T-helper 1 cell treated with Interleukin-12 subunit alpha and Interleukin-12 subunit beta and Interleukin-4 antibody, amounts not matched to agents 30 μg/mL and 1 μg/mL, for 36 hours (primary cell): ENCODE results near the gene HNRNPC.

Experiments used
- H3K27ac Mint-ChIP-seq: one replicate; pipeline ENCODE4 v1.8.0; 2021; ENCODE audit warnings: mild to moderate bottlenecking, mixed read lengths
- H3K27me3 Mint-ChIP-seq: one replicate; pipeline ENCODE4 v1.8.0; 2021; ENCODE audit warnings: low read depth, mixed read lengths
- H3K36me3 Mint-ChIP-seq: one replicate; pipeline ENCODE4 v1.8.0; 2021; ENCODE audit warnings: low read depth, mixed read lengths
- H3K4me1 Mint-ChIP-seq: one replicate; pipeline ENCODE4 v1.8.0; 2021; ENCODE audit warnings: low read depth, mixed read lengths
- H3K4me3 Mint-ChIP-seq: one replicate; pipeline ENCODE4 v1.8.0; 2021; ENCODE audit warnings: mild to moderate bottlenecking, moderate library complexity, mixed read lengths
- H3K9me3 Mint-ChIP-seq: one replicate; pipeline ENCODE4 v1.8.0; 2021; ENCODE audit warnings: mixed read lengths

The HNRNPC gene

GRCh38 chr14:21204167-21205025 lies 64.8 kb downstream of the HNRNPC start:
- H3K36me3 Mint-ChIP-seq: peaks cover 50% of the 10 kb centered on the region

DNA sequence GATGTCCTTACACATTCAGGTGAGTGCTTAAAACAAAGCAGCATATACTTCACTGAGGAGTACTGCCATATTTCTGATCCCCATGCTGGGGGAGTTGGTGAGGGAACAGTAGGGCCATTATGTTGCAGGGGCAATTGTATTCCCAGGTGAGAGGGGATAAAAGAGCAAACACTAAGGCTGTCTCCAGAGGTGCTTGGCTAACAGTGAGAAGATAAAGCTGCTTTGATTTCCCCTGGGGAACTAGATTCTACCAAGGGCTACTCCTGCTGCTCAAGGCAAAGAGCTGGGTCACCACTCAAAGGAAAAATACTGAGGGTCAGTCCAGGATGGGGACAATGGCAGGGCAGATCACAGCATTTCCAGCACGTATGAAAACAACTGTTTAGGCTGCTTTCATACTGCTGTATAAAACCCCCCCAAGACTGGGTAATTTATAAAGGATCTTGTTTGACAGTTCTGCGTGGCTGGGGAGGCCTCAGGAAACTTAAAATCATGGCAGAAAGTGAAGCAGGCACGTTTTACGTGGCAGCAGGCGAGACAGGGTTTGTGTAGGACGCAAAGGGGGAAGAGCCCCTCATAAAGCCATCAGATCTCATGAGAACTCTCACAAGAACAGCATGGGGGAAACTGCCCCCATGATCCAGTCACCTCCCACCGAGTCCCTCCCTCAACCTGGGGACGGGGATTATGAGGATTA lies 65.6 kb downstream of the HNRNPC start:
- Mint-ChIP-seq H3K27me3 (no peaks in the 10 kb centered on the region), H3K4me3 (no peak overlapping the region), H3K4me1 (peaks cover 12% of the 10 kb centered on the region), H3K9me3 (no peaks in the 10 kb centered on the region), H3K36me3 (peaks cover 47% of the 10 kb centered on the region), H3K27ac (no peak overlapping the region)

More at GRCh38 chr14:21204167-21205025, 64.8 kb downstream of the HNRNPC start:
- no peaks in the 10 kb centered on the region for H3K9me3 Mint-ChIP-seq
- peak overlapping the region; percentile 10 for H3K27ac Mint-ChIP-seq
- no peak overlapping the region for H3K4me3 Mint-ChIP-seq
- H3K4me1 Mint-ChIP-seq: peaks cover 12% of the 10 kb centered on the region
- no peaks in the 10 kb centered on the region for H3K27me3 Mint-ChIP-seq

DNA sequence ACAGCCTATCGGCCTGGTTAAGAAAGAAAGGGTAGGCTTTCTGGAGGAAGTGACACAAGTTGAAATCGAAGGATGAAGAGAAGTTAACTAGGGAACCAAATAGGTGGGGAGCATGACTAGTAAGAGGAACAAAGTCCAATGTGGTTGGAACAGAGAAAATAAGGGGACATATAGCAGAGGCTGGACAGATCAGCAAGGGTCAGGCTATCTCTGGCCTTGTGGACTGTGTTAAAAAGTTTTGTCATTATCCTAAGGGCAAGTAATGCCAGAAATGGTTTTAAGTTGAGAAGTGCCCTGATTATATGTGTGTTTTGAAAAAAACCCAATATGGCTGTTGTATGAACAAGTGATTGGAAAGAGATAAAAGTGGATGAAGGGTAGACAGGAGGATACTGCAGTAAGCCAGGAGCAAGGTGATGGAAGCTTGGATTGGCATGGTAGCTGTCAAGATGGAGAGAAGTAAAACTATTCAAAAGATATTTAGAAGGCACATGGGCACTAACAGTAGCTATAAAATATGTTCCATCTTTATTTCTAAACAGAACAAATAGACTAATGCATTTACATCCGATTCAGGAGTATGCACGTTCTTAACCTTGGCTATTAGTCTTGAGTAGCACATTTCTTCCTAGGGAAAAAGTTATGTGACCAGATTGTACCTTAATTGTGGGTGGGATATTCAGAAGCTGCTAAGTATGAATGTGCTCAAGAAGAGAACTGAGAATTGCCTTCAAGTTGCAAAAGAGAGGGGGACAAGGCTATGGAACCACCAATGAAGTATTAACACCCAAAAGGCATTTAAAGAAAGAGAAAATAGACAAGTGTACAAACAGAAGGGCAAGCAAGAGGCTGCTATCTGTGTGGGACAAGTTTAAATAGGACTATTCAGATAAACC lies 66.5 kb downstream of the HNRNPC start:
- peaks cover 37% of the 10 kb centered on the region for H3K36me3 Mint-ChIP-seq
- no peak overlapping the region for H3K4me3 Mint-ChIP-seq

GRCh38 chr14:21201732-21202462 lies 67.3 kb downstream of the HNRNPC start:
- no peaks in the 10 kb centered on the region for H3K27me3 Mint-ChIP-seq
- H3K27ac Mint-ChIP-seq: no peak overlapping the region
- peaks cover 32% of the 10 kb centered on the region for H3K36me3 Mint-ChIP-seq
- peaks cover 7% of the 10 kb centered on the region for H3K4me1 Mint-ChIP-seq
- no peak overlapping the region for H3K4me3 Mint-ChIP-seq
- H3K9me3 Mint-ChIP-seq: no peaks in the 10 kb centered on the region

More for the DNA sequence above, 66.5 kb downstream of the HNRNPC start:
- Mint-ChIP-seq H3K9me3 (no peaks in the 10 kb centered on the region), H3K27me3 (no peaks in the 10 kb centered on the region), H3K27ac (no peak overlapping the region), H3K4me1 (peaks cover 7% of the 10 kb centered on the region)

DNA sequence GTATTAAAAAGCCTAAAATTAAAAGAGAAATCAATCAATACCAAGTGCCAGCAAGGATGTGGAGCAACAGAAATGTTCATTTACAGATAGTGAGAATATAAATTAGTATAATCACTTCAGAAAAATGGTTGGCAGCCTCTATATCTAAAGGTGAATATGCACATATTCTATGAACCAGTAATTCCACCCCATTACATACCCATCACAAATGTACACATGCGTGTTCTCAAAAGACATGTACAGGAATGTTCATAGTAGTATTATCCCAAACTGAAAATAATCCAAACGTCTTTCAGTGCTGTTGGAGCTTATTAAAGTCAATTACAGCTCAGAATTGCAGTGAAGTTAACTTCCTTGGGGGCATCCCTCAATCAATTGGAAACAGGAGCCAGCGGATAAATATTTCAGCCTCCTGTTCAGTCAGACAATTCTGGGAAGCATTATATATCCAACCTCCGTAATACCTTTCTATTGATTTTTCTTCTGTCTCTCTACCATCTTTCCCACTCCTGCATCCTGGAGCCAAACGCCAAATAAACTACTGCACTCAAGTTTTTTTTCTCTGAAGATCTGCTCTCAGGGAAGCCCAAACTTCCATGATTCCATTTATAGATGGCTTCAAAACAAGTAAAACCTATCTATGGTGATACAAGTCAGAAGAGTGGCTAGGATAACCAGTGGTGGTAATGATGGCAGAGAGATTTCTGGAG lies 68.3 kb downstream of the HNRNPC start:
- H3K27me3 Mint-ChIP-seq: peaks cover 1% of the 10 kb centered on the region
- H3K4me1 Mint-ChIP-seq: peaks cover 4% of the 10 kb centered on the region
- H3K4me3 Mint-ChIP-seq: no peak overlapping the region
- no peaks in the 10 kb centered on the region for H3K9me3 Mint-ChIP-seq
- peaks cover 24% of the 10 kb centered on the region for H3K36me3 Mint-ChIP-seq
- H3K27ac Mint-ChIP-seq: no peak overlapping the region

GRCh38 chr14:21199611-21200560 lies 69.4 kb downstream of the HNRNPC start:
- Mint-ChIP-seq H3K4me3 (no peak overlapping the region), H3K27ac (no peak overlapping the region), H3K9me3 (no peaks in the 10 kb centered on the region), H3K4me1 (peaks cover 4% of the 10 kb centered on the region), H3K27me3 (peaks cover 10% of the 10 kb centered on the region), H3K36me3 (peaks cover 21% of the 10 kb centered on the region)

GRCh38 chr14:21197418-21198205 lies 71.6 kb downstream of the HNRNPC start:
- Mint-ChIP-seq H3K9me3 (no peaks in the 10 kb centered on the region), H3K27ac (no peak overlapping the region), H3K36me3 (peaks cover 7% of the 10 kb centered on the region), H3K4me1 (peaks cover 3% of the 10 kb centered on the region), H3K4me3 (no peak overlapping the region), H3K27me3 (peaks cover 25% of the 10 kb centered on the region)

DNA sequence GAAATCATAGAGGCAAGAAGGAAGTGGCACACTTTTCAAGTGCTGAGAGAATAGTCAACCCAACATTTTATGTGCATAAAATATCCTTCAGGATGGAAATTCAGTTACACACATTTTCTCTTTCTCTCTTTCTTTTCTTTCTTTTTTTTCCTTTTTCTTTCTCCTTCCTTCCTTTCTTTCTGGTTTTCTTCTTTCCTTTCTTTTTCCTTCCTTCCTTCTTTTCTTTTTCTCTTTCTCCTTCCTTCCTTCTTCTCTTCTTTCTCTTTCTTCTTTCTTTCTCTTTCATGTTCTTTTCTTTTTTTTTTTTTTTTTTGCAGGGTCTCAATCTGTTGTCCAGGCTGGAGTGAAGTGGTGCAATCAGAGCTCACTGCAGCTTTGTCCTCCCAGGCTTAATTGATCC lies 74.6 kb downstream of the HNRNPC start:
- no peaks in the 10 kb centered on the region for H3K36me3 Mint-ChIP-seq
- H3K4me3 Mint-ChIP-seq: peak overlapping the region; percentile 5
- H3K27ac Mint-ChIP-seq: peak overlapping the region; percentile 18
- peaks cover 25% of the 10 kb centered on the region for H3K27me3 Mint-ChIP-seq
- no peaks in the 10 kb centered on the region for H3K9me3 Mint-ChIP-seq
- H3K4me1 Mint-ChIP-seq: peaks cover 8% of the 10 kb centered on the region

- Mint-ChIP-seq H3K4me3 (no peak overlapping the region), H3K27ac (no peak overlapping the region), H3K4me1 (peaks cover 8% of the 10 kb centered on the region)
These were observed 76.2 kb downstream of the HNRNPC start for GRCh38 chr14:21192875-21193535.

DNA sequence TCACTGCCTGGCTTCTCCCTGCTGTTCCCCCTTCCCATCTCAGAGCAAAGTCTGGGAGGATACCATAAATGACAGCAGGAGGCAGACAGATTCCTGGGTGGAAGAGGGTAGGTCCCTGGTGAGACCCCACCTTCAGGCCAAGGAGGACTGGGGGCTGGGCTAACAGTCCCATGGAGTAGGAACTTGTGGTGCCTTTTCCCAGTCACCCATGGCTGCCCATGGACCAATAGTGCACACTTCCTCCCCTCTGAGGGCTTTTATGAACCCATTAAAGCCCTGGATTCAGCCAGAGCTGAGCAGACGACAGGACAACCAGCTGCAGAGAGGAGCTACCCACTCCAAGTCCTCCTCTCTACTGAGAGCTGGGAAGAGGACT lies 76.8 kb downstream of the HNRNPC start:
- no peaks in the 10 kb centered on the region for H3K36me3 Mint-ChIP-seq
- no peak overlapping the region for H3K27ac Mint-ChIP-seq
- peaks cover 8% of the 10 kb centered on the region for H3K4me1 Mint-ChIP-seq
- no peaks in the 10 kb centered on the region for H3K9me3 Mint-ChIP-seq
- H3K4me3 Mint-ChIP-seq: peak overlapping the region; percentile 48
- H3K27me3 Mint-ChIP-seq: peaks cover 25% of the 10 kb centered on the region

More at GRCh38 chr14:21192875-21193535, 76.2 kb downstream of the HNRNPC start:
- Mint-ChIP-seq H3K36me3 (no peaks in the 10 kb centered on the region), H3K27me3 (peaks cover 25% of the 10 kb centered on the region), H3K9me3 (no peaks in the 10 kb centered on the region)

DNA sequence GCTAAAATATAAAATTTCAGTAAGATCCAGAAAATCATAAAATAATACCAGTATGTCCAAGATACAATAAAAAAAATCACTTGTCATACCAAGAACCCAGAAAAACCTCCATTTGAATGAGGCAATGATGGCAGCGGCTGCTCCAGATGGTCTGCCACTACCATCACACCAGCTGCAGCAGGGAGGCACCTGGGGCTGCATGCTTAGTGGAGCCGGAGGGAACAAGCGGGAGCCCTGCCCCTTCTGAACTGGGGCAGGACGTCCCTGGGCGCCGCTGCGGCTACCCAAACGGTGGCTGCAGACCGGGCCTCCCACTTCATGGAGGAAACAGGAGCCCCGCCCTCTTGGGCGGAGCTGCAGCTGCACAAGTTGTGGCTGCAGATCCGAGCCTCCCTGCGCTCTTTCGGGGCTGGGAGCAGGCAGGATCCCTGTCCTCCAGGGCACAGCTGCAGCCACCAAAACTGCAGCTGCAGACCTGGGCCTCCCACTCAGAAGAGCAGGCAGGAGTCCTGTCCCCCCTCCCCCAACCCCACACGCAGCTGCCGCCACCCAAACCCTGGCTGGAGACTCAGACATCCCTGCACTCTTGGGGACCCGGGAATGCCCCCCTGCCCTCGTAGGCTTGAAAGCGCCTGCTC lies 77.3 kb downstream of the HNRNPC start:
- Mint-ChIP-seq H3K27ac (no peak overlapping the region), H3K4me3 (peak overlapping the region; percentile 51), H3K4me1 (peaks cover 8% of the 10 kb centered on the region), H3K9me3 (no peaks in the 10 kb centered on the region), H3K36me3 (no peaks in the 10 kb centered on the region), H3K27me3 (peaks cover 25% of the 10 kb centered on the region)
